Activated CD8-positive, alpha-beta memory T cell treated with anti-CD3 and anti-CD28 coated beads for 48 hours (primary cell): ENCODE measurements around the gene MPV17L2.

Experiments
- DNase-seq, 3 experiments: peaks; one replicate each; pipeline ENCODE4 v3.0.0-alpha.2; 2020; ENCODE audit warnings: low read depth in 2 of 3, low spot score in 2 of 3

MPV17L2 gene

GRCh38 chr19:18232540-18233223 is 39.7 kb downstream of the MPV17L2 start:
- DNase-seq = no peak

- DNase-seq = no peak
These were observed 40.3 kb downstream of the MPV17L2 start for GRCh38 chr19:18233224-18233825.

- DNase-seq = no peak
These were observed 41.2 kb downstream of the MPV17L2 start for GRCh38 chr19:18234194-18234593.

DNA sequence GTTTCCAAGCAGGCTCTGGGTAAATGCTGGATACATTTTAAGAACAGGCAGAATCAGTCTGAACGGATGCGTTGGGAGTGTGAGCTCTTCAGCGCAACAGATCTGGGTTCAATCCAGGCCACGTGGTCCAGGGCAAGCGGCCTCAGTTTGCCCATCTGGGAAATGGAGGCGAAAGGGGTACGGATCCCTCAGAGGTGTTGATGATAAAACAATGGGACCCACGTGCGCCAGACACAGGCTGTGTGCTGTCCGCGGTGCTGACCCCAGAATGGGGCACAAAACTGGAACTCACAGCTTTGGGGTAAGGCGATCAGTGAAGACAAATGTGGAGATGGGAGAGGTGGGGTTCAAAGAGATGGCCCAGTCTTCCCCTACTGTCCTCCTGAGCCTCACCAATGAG is 46.3 kb downstream of the MPV17L2 start:
- DNase-seq = no peak

GRCh38 chr19:18245297-18245696 is 52.3 kb downstream of the MPV17L2 start:
- DNase-seq = no peak
